Measurements from ENCODE around the gene ART4. TPM values are rescaled to one million over a fixed set of nuclear protein-coding genes. Genes with fewer than 3 reads are reported as not detected.

ART4 gene
- total RNA-seq, 1 donor from 2014 or later: 5.0 TPM

DNA sequence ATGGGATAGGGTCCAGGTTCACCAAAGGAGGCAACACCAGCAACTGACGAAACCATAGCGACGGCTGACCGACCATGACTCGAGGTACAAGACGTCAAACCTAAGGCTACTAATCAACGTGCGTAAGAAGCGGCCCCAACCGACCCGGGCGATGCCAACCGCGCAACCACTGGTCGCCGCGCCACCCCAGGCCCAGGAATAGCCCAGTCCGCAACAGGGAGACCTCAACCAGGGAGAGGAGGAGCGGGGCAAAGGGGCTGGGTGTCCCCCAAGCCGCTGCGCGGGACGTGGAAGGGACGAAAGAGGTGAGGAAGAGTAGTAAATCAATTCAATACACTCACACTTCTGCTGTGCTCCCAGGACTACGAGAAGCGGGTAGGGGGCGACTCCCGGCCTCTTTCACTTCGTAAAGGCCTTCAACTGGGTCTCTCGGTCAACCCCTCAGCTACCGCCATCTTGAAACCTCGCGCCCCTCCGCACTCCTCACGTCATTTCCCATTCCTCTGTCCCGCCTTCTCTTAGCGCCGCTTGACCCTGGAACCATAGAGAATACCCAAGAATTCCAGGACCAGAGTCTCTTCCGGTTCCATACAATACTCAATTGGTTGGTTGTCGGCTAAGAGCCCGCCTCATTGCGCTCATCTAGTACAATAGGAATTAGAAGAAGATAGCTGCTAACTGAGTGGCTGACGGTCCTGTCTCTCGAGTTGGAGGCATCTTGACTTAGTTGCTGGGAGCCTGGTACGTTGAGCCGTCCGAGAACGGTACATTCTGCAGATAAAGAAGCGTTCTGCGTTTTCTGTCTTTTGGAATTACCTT lies 40.1 kb downstream of the ART4 start, which contains the start of the genes C12orf60 and WBP11:
Gene C12orf60 (plus strand): TSS at position 660 of the 819 bp plus-strand sequence. CDS start 19,266 bp downstream, outside the sequence.
Gene WBP11 (minus strand): TSS at position 468 of the 819 bp plus-strand sequence. CDS start 2,095 bp downstream, outside the sequence.
- Histone ChIP-seq H3K4me1 (peaks cover 38% of the 10 kb centered on the region), H3K4me3 (peak within 1 kb of the TSS; percentile 96), H3K27me3 (ENCODE audit: low read depth) (no peaks in the 10 kb centered on the region), H3K9me3 (replicated peaks) (no peaks in the 10 kb centered on the region), H3K27ac (replicated peaks) (peak within 1 kb of the TSS; percentile 90), H3K36me3 (peaks cover 16% of the 10 kb centered on the region)
- TF ChIP-seq, protein P1, sequence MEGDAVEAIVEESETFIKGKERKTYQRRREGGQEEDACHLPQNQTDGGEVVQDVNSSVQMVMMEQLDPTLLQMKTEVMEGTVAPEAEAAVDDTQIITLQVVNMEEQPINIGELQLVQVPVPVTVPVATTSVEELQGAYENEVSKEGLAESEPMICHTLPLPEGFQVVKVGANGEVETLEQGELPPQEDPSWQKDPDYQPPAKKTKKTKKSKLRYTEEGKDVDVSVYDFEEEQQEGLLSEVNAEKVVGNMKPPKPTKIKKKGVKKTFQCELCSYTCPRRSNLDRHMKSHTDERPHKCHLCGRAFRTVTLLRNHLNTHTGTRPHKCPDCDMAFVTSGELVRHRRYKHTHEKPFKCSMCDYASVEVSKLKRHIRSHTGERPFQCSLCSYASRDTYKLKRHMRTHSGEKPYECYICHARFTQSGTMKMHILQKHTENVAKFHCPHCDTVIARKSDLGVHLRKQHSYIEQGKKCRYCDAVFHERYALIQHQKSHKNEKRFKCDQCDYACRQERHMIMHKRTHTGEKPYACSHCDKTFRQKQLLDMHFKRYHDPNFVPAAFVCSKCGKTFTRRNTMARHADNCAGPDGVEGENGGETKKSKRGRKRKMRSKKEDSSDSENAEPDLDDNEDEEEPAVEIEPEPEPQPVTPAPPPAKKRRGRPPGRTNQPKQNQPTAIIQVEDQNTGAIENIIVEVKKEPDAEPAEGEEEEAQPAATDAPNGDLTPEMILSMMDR (IDR thresholded peaks at IDR 0.05; ENCODE audit: borderline replicate concordance): no peak
- intact Hi-C loops (cut with micrococcal nuclease): no loop called here
- peak; percentile 92 for DNase-seq

DNA sequence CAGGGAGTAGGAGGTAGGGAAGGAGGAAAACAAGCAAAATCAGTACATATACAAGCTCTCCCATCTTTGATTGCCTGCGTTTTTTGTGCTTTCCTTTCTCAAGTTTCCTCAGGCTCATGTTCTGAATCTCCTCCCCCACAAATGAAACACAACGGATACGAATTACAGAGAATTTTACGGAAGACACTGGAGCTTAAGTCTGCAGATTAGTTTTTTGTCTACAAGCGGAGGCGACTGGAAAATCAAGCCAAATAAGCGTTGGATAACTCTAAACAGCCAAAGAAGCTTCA lies 40.7 kb downstream of the ART4 start:
- Histone ChIP-seq H3K27ac (replicated peaks) (peak overlapping the region; percentile 90), H3K36me3 (peaks cover 21% of the 10 kb centered on the region), H3K4me1 (peaks cover 38% of the 10 kb centered on the region), H3K4me3 (peak overlapping the region; percentile 96), H3K27me3 (ENCODE audit: low read depth) (no peaks in the 10 kb centered on the region), H3K9me3 (replicated peaks) (no peaks in the 10 kb centered on the region)
- intact Hi-C loops (cut with micrococcal nuclease): no loop called here
- DNase-seq: no peak
- TF ChIP-seq, protein P1 (IDR thresholded peaks at IDR 0.05; ENCODE audit: borderline replicate concordance): no peak

DNA sequence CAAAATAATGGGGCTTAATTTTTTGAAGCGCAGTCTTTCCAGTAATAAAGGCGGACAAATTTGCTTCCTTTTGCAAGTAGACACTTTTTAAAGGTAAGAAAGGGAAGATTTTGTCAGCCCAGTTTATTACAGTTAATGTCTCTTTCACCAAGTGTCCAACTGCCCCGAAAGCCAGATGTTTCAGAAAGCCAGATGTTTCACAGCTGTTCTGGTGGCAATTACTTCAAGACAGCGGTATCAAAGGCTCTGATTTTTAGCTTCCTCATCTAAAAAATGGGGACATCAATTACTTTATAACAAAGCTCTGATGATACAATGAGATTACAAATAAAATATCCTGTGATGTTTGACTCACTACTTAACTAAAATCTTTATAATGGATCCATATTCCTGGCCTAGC lies 41.1 kb downstream of the ART4 start:
- Histone ChIP-seq H3K27ac (replicated peaks) (no peak overlapping the region), H3K27me3 (ENCODE audit: low read depth) (no peaks in the 10 kb centered on the region), H3K4me1 (peaks cover 38% of the 10 kb centered on the region), H3K4me3 (peak overlapping the region; percentile 96), H3K36me3 (peaks cover 25% of the 10 kb centered on the region), H3K9me3 (replicated peaks) (no peaks in the 10 kb centered on the region)
- TF ChIP-seq, protein P1 (IDR thresholded peaks at IDR 0.05; ENCODE audit: borderline replicate concordance): no peak
- DNase-seq: no peak
- intact Hi-C loops (cut with micrococcal nuclease): no loop called here

DNA sequence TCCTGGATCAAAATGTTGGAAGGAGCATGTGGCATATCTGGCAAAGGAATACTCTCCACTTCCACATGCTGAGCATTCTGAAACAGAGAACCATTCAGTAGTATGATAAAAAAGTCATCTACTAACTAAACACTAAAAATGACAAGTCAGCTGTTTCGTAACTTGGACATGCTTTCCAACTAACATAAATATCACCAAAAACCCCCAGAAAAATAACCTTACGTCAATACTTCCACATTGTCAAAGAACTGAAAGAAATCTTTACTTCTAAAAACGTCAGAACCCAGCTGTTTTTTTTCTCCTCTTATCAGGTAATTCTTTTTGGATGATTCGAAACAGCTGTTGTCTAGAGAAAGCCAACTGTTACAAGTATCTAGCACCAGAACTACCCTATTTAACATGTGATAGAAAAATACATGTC lies 48.3 kb downstream of the ART4 start:
- no peaks in the 10 kb centered on the region for H3K27me3 ChIP-seq (ENCODE audit: low read depth)
- no peak overlapping the region for H3K4me3 ChIP-seq
- peaks cover 95% of the 10 kb centered on the region for H3K36me3 ChIP-seq
- no peaks in the 10 kb centered on the region for H3K9me3 ChIP-seq (replicated peaks)
- no peak for DNase-seq
- peaks cover 10% of the 10 kb centered on the region for H3K4me1 ChIP-seq
- intact Hi-C loops (cut with micrococcal nuclease): no loop called here
- peak overlapping the region; percentile 25 for H3K27ac ChIP-seq (replicated peaks)
- TF ChIP-seq, protein P1 (IDR thresholded peaks at IDR 0.05; ENCODE audit: borderline replicate concordance): no peak

DNA sequence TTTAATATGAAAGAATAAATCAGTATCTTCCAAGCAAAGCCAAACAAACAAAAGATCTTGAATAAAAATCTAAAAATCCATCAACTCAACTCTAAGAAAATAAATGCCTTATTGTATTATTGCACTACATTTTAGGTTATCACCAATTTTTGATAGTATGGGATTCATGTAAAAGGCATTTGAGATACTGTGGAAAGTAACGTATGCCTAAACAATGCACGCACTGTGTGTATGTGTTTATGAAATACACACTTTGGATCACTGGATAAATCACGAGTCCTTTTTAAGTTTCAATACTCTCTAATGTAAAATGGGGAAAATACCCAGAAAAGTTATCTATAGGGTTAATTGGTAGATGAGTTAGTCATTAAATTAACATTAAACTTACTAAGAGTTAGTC lies 57.8 kb downstream of the ART4 start:
- intact Hi-C loops (cut with micrococcal nuclease): no loop called here
- no peak for DNase-seq
- no peak overlapping the region for H3K27ac ChIP-seq (replicated peaks)
- TF ChIP-seq, protein P1 (IDR thresholded peaks at IDR 0.05; ENCODE audit: borderline replicate concordance): no peak
- H3K4me1 ChIP-seq: peaks cover 2% of the 10 kb centered on the region
- no peaks in the 10 kb centered on the region for H3K9me3 ChIP-seq (replicated peaks)
- H3K36me3 ChIP-seq: peaks cover 63% of the 10 kb centered on the region
- no peaks in the 10 kb centered on the region for H3K27me3 ChIP-seq (ENCODE audit: low read depth)
- no peak overlapping the region for H3K4me3 ChIP-seq

Measured in left ventricle myocardium inferior (tissue), 1 donor.